ENCODE results near the gene FZD7.

- TF ChIP-seq CTCF (conservative IDR thresholded peaks at IDR 0.05) (peak; percentile 25), ZFX (IDR thresholded peaks at IDR 0.05) (no peak)
Measured at GRCh38 chr2:202072226-202072625, 38.6 kb downstream of the FZD7 start.

All from C4-2B (cell line).